GM12878 (cell line): ENCODE measurements around the gene ZACN. TPM values are rescaled to one million over a fixed set of nuclear protein-coding genes. Genes with fewer than 3 reads are reported as not detected.

Experiments
- ATAC-seq: fragments of 200-7000 bp; cut with Tn5 transposase; 3 replicates; pipeline ENCODE4 v1.9.1; 2020; ENCODE audit warnings: mild to moderate bottlenecking, moderate library complexity
- BruUV-seq: library from RNA; stranded (reverse); fragments of 400-500 nt; replicated peaks from 2 replicates; lab custom pipeline; 2021; lab: Mats Ljungman, UMichigan
- CTCF ChIA-PET: fragments of 300-600 bp; sonication (Branson Sonifier 250); formaldehyde crosslinking; extraction: SDS; loops from one replicate; lab custom pipeline; 2021; ENCODE audit warnings: inconsistent platforms; lab: Yijun Ruan, JAX
- POLR2A ChIA-PET: fragments of 350-600 bp; formaldehyde crosslinking; extraction: SDS; loops from one replicate; lab custom pipeline; 2021; ENCODE audit warnings: inconsistent platforms; lab: Charles Lee
- RAD21 ChIA-PET: fragments of 300-600 bp; sonication (Branson Sonifier 250); formaldehyde crosslinking; loops from one replicate; lab custom pipeline; 2023; ENCODE audit warnings: antibody characterized with exemption; ENCODE audit not compliant: unreplicated experiment; lab: Charles Lee
- SMC1A ChIA-PET: fragments of 300-600 bp; sonication (Branson Sonifier 250); formaldehyde crosslinking; loops from one replicate; lab custom pipeline; 2023; ENCODE audit not compliant: unreplicated experiment, uncharacterized antibody; lab: Charles Lee
- DNase-seq: peaks from one replicate; pipeline ENCODE4 v3.0.0-alpha.2; 2011; ENCODE audit warnings: low read depth, low spot score
- FAIRE-seq: peaks from 3 replicates; lab custom pipeline; 2011; peaks lifted over from hg19 to GRCh38; lab: Jason Lieb, UNC
- H2AFZ ChIP-seq: 2 replicates; pipeline ENCODE4 v1.6.0; 2011; ENCODE audit warnings: low read depth, low read length, control low read depth; ENCODE audit not compliant: control insufficient read depth
- H3K27ac ChIP-seq: 2 replicates; pipeline ENCODE4 v1.5.1; 2011; ENCODE audit warnings: control low read depth; ENCODE audit not compliant: control insufficient read depth, insufficient read depth
- H3K27me3 ChIP-seq, 2 experiments: replicated peaks in 1 of 2; 2 replicates each; pipeline versions ENCODE4 v1.6.0 to v1.6.1; 2011; ENCODE audit warnings: low read length in 1 of 2; ENCODE audit not compliant: control insufficient read depth in 2 of 2, insufficient read depth in 2 of 2
- H3K36me3 ChIP-seq, 2 experiments: 2 replicates each; pipeline ENCODE4 v1.5.1; 2011; ENCODE audit warnings: low read length in 1 of 2; ENCODE audit not compliant: control insufficient read depth in 2 of 2, insufficient read depth in 2 of 2
- H3K4me1 ChIP-seq: 2 replicates; pipeline ENCODE4 v1.6.1; 2011; ENCODE audit warnings: mild to moderate bottlenecking, low read length, moderate library complexity, mixed read lengths; ENCODE audit not compliant: control insufficient read depth, insufficient read depth
- H3K4me2 ChIP-seq: 2 replicates; pipeline ENCODE4 v1.6.0; 2011; ENCODE audit warnings: control low read depth; ENCODE audit not compliant: control insufficient read depth, insufficient read depth
- H3K4me3 ChIP-seq: fragments of 200-600 bp; sonication (generic); 2 replicates; pipeline ENCODE4 v1.5.1; 2016
- H3K79me2 ChIP-seq: 2 replicates; pipeline ENCODE4 v1.6.0; 2011; ENCODE audit warnings: low read length; ENCODE audit not compliant: control insufficient read depth, insufficient read depth
- H3K9ac ChIP-seq: 2 replicates; pipeline ENCODE4 v1.8.0; 2011; ENCODE audit warnings: low read length, control low read depth, mixed read lengths; ENCODE audit not compliant: control insufficient read depth, insufficient read depth
- H3K9me3 ChIP-seq: replicated peaks from 3 replicates; pipeline ENCODE4 v1.5.1; 2011; ENCODE audit warnings: mild to moderate bottlenecking, low read length; ENCODE audit not compliant: control insufficient read depth, insufficient read depth
- H4K20me1 ChIP-seq: 2 replicates; pipeline ENCODE4 v1.6.0; 2011; ENCODE audit not compliant: control insufficient read depth, insufficient read depth
- ASH2L ChIP-seq: fragments of 300-600, 200-600 bp; sonication (generic); IDR thresholded peaks from 2 replicates; pipeline ENCODE4 v1.6.1; 2017; ENCODE audit warnings: low read depth, mild to moderate bottlenecking, borderline replicate concordance
- BCL11A ChIP-seq: IDR thresholded peaks from 2 replicates; pipeline ENCODE4 v1.6.1; 2011; ENCODE audit warnings: low read depth, low read length
- CBX3 ChIP-seq: fragments of 200-600 bp; sonication (generic); IDR thresholded peaks from 2 replicates; pipeline ENCODE4 v1.6.1; 2016; ENCODE audit warnings: low read depth, borderline replicate concordance
- MEF2A ChIP-seq: IDR thresholded peaks from 2 replicates; pipeline ENCODE4 v1.6.1; 2011; ENCODE audit warnings: low read depth, mild to moderate bottlenecking, low read length, moderate library complexity; ENCODE audit not compliant: insufficient read depth
- NKRF ChIP-seq: fragments of 450-650 bp; conservative IDR thresholded peaks from 2 replicates; pipeline ENCODE4 v1.6.1; 2017; ENCODE audit warnings: mild to moderate bottlenecking, moderate library complexity
- NR2F1 ChIP-seq: fragments of 450-650 bp; conservative IDR thresholded peaks from 2 replicates; pipeline ENCODE4 v1.6.1; 2017; ENCODE audit warnings: mild to moderate bottlenecking
- SMAD5 ChIP-seq: IDR thresholded peaks from 2 replicates; pipeline ENCODE4 v1.6.1; 2016; ENCODE audit warnings: antibody characterized with exemption, low read depth
- SP1 ChIP-seq: IDR thresholded peaks from one replicate; pipeline ENCODE4 v1.6.1; 2011; ENCODE audit warnings: low read depth, low read length
- WGBS: methylation state at CpG from one replicate; pipeline ENCODE4 v1.1.6; 2016; ENCODE audit warnings: low lambda C conversion rate; ENCODE audit not compliant: insufficient replicate concordance, insufficient coverage; ENCODE audit errors: missing lambda C conversion rate; 5-methylcytosine and 5-hydroxymethylcytosine counted together
- in situ Hi-C: fragments of 300-500 bp; cut with MboI; formaldehyde crosslinking; loops from 9 replicates; pipeline ENCODE4 v1.14.3; 2018; ENCODE audit warnings: mixed read lengths
- intact Hi-C: fragments of 100-400 bp; cut with micrococcal nuclease; formaldehyde crosslinking; loops from one replicate; pipeline ENCODE4 v1.14.2; 2022; ENCODE audit not compliant: unreplicated experiment
- polyA plus RNA-seq, 11 experiments: library from polyadenylated mRNA; depleted of rRNA in 4 of 11; unstranded in 6 of 11; stranded (reverse) in 5 of 11; fragments of >200 nt; fragmentation: Nextera tagmentation in 4 of 11; fragmentation: Illumina TruSeq in 1 of 11; extraction: Ambion mirVana in 4 of 11; extraction: Trizol in 1 of 11; gene quantifications; 1 replicate in 1 of 11; 2 replicates in 10 of 11; pipeline versions ENCODE4 v1.2.1 to v1.2.3, GENCODE V29; 2011 to 2016; ENCODE audit warnings: inconsistent platforms in 2 of 11, missing spikeins in 2 of 11, low read depth in 1 of 11
- total RNA-seq, 4 experiments: library from RNA; depleted of rRNA in 3 of 4; stranded (reverse); fragments of >200 nt in 3 of 4; fragmentation: Illumina TruSeq in 1 of 4; extraction: Trizol in 1 of 4; gene quantifications; 2 replicates each; pipeline versions ENCODE4 v1.2.1 to v1.2.3, GENCODE V29; 2013 to 2021
- TF ChIP-seq, protein P1 (sequence below): fragments of 450-650 bp; formaldehyde crosslinking; IDR thresholded peaks from 2 replicates; pipeline ENCODE4 v1.4.0; 2020; ENCODE audit warnings: mild to moderate bottlenecking, moderate library complexity
- TF ChIP-seq, protein P2 (sequence below): fragments of 450-650 bp; formaldehyde crosslinking; IDR thresholded peaks from 2 replicates; pipeline ENCODE4 v1.5.0; 2022; ENCODE audit warnings: mild to moderate bottlenecking, missing genetic modification characterization

ZACN gene
- total and polyA plus RNA-seq, 10 of the 15 experiments (the other 5 are each of a cell fraction or from before 2014, with no cell fraction given): 0.06 to 11.3 (median 0.47) TPM; not detected in 2

- CTCF ChIA-PET: no interaction called here
- H3K27ac ChIP-seq: no peak overlapping the region
- POLR2A ChIA-PET: no interaction called here
- 91% methylated on average over 15 of the region's 15 CpGs for WGBS
- no peaks in the 10 kb centered on the region; a peak in 1 of 4 replicates for H3K27me3 ChIP-seq
- SMC1A ChIA-PET: interaction anchor here (1.0 kb wide), 1 partner anchor 540 kb away, joined by 3 read pairs; no protein-coding TSS in a partner anchor
- in situ Hi-C loops: no loop called here
- DNase-seq (no peak), ATAC-seq (no peak), FAIRE-seq (no peak)
- H2AFZ ChIP-seq: no peak overlapping the region
- RAD21 ChIA-PET: no interaction called here
- intact Hi-C loops: no loop called here
- no TSS peak for BruUV-seq
- no peaks in the 10 kb centered on the region for H3K9me3 ChIP-seq
- H3K4me2 ChIP-seq: no peak overlapping the region
- H4K20me1 ChIP-seq: no peaks in the 10 kb centered on the region
- H3K4me1 ChIP-seq: no peaks in the 10 kb centered on the region
- no peaks in the 10 kb centered on the region for H3K79me2 ChIP-seq
- H3K9ac ChIP-seq: no peak overlapping the region
- H3K4me3 ChIP-seq: no peak overlapping the region
- H3K36me3 ChIP-seq: peaks cover 10 to 13% of the 10 kb centered on the region in 2 experiments; a peak in 3 of 4 replicates
- TF ChIP-seq, protein P1, sequence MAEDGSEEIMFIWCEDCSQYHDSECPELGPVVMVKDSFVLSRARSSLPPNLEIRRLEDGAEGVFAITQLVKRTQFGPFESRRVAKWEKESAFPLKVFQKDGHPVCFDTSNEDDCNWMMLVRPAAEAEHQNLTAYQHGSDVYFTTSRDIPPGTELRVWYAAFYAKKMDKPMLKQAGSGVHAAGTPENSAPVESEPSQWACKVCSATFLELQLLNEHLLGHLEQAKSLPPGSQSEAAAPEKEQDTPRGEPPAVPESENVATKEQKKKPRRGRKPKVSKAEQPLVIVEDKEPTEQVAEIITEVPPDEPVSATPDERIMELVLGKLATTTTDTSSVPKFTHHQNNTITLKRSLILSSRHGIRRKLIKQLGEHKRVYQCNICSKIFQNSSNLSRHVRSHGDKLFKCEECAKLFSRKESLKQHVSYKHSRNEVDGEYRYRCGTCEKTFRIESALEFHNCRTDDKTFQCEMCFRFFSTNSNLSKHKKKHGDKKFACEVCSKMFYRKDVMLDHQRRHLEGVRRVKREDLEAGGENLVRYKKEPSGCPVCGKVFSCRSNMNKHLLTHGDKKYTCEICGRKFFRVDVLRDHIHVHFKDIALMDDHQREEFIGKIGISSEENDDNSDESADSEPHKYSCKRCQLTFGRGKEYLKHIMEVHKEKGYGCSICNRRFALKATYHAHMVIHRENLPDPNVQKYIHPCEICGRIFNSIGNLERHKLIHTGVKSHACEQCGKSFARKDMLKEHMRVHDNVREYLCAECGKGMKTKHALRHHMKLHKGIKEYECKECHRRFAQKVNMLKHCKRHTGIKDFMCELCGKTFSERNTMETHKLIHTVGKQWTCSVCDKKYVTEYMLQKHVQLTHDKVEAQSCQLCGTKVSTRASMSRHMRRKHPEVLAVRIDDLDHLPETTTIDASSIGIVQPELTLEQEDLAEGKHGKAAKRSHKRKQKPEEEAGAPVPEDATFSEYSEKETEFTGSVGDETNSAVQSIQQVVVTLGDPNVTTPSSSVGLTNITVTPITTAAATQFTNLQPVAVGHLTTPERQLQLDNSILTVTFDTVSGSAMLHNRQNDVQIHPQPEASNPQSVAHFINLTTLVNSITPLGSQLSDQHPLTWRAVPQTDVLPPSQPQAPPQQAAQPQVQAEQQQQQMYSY: no peak
- TF ChIP-seq NKRF: no peak
- TF ChIP-seq BCL11A: no peak
- no peak for TF ChIP-seq ASH2L
- TF ChIP-seq MEF2A: no peak
- TF ChIP-seq, protein P2, sequence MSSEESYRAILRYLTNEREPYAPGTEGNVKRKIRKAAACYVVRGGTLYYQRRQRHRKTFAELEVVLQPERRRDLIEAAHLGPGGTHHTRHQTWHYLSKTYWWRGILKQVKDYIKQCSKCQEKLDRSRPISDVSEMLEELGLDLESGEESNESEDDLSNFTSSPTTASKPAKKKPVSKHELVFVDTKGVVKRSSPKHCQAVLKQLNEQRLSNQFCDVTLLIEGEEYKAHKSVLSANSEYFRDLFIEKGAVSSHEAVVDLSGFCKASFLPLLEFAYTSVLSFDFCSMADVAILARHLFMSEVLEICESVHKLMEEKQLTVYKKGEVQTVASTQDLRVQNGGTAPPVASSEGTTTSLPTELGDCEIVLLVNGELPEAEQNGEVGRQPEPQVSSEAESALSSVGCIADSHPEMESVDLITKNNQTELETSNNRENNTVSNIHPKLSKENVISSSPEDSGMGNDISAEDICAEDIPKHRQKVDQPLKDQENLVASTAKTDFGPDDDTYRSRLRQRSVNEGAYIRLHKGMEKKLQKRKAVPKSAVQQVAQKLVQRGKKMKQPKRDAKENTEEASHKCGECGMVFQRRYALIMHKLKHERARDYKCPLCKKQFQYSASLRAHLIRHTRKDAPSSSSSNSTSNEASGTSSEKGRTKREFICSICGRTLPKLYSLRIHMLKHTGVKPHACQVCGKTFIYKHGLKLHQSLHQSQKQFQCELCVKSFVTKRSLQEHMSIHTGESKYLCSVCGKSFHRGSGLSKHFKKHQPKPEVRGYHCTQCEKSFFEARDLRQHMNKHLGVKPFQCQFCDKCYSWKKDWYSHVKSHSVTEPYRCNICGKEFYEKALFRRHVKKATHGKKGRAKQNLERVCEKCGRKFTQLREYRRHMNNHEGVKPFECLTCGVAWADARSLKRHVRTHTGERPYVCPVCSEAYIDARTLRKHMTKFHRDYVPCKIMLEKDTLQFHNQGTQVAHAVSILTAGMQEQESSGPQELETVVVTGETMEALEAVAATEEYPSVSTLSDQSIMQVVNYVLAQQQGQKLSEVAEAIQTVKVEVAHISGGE (CRISPR knock-in tag): no peak
- TF ChIP-seq NR2F1: no peak
- TF ChIP-seq SP1: no peak
- no peak for TF ChIP-seq SMAD5
- no peak for TF ChIP-seq CBX3
These were observed 4.7 kb downstream of the ZACN start for GRCh38 chr17:76083536-76084182.
